HepG2 (cell line): ENCODE measurements around the gene RTN4RL2. TPM values are rescaled to one million over a fixed set of nuclear protein-coding genes. Genes with fewer than 3 reads are reported as not detected.

Experiments
- ATAC-seq: fragments of 200-7000 bp; cut with Tn5 transposase; 3 replicates; pipeline ENCODE4 v1.9.1; 2020; ENCODE audit warnings: mild to moderate bottlenecking, moderate library complexity
- BruUV-seq: library from RNA; stranded (reverse); fragments of 400-500 nt; replicated peaks from 2 replicates; lab custom pipeline; 2021; lab: Mats Ljungman, UMichigan
- CTCF ChIA-PET: fragments of 300-600 bp; formaldehyde crosslinking; extraction: SDS; loops from one replicate; lab custom pipeline; 2021; ENCODE audit warnings: low total read pairs, inconsistent platforms, low intra/inter-chr PET ratio; lab: Yijun Ruan, JAX
- POLR2A ChIA-PET: fragments of 350-600 bp; sonication (Branson Sonifier 250); formaldehyde crosslinking; loops from one replicate; lab custom pipeline; 2020; ENCODE audit warnings: antibody characterized with exemption, inconsistent platforms; lab: Yijun Ruan, JAX
- DNase-seq: peaks from one replicate; pipeline ENCODE4 v3.0.0-alpha.2; 2015; ENCODE audit warnings: low spot score
- FAIRE-seq: peaks from 3 replicates; lab custom pipeline; 2011; peaks lifted over from hg19 to GRCh38; lab: Jason Lieb, UNC
- H2AFZ ChIP-seq: one replicate; pipeline ENCODE4 v1.6.1; 2011; ENCODE audit warnings: low read length, inconsistent platforms
- H3K27ac ChIP-seq: fragments of 300-600 bp; 3 replicates; pipeline ENCODE4 v1.8.0; 2011; ENCODE audit warnings: mixed run types, mild to moderate bottlenecking, mixed read lengths, low read length, inconsistent platforms; ENCODE audit not compliant: insufficient read depth; ENCODE audit errors: extremely low read length
- H3K27me3 ChIP-seq, 2 experiments: fragments of 200-600 bp in 1 of 2; 2 replicates in 1 of 2; 3 replicates in 1 of 2; pipeline versions ENCODE4 v1.6.0 to v1.8.0; 2011; ENCODE audit warnings: low read length in 2 of 2, mild to moderate bottlenecking in 2 of 2, moderate library complexity in 2 of 2, inconsistent platforms in 1 of 2; ENCODE audit not compliant: insufficient read depth in 2 of 2, control insufficient read depth in 1 of 2
- H3K36me3 ChIP-seq, 2 experiments: fragments of 200-600 bp in 1 of 2; replicated peaks in 1 of 2; 2 replicates in 1 of 2; 3 replicates in 1 of 2; pipeline versions ENCODE4 v1.5.1 to v1.8.0; 2011; ENCODE audit warnings: low read length in 2 of 2, inconsistent platforms in 1 of 2; ENCODE audit not compliant: insufficient read depth in 2 of 2, control insufficient read depth in 1 of 2
- H3K4me1 ChIP-seq: 2 replicates; pipeline ENCODE4 v1.5.1; 2012; ENCODE audit warnings: low read length, inconsistent platforms; ENCODE audit not compliant: insufficient read depth
- H3K4me2 ChIP-seq: 2 replicates; pipeline ENCODE4 v1.6.0; 2011; ENCODE audit warnings: low read depth, low read length, inconsistent platforms
- H3K4me3 ChIP-seq, 3 experiments: fragments of 200-600 bp in 1 of 3; sonication (generic), shearing (Covaris generic) in 1 of 3; replicated peaks in 1 of 3; 2 replicates each; pipeline ENCODE4 v1.5.1; 2011 to 2016; ENCODE audit warnings: low read length in 3 of 3, inconsistent platforms in 2 of 3, low read depth in 2 of 3, mild to moderate bottlenecking in 2 of 3, control low read depth in 1 of 3, mixed read lengths in 1 of 3; ENCODE audit not compliant: insufficient read depth in 1 of 3
- H3K79me2 ChIP-seq: one replicate; pipeline ENCODE4 v1.6.1; 2011; ENCODE audit warnings: low read length, inconsistent platforms; ENCODE audit not compliant: insufficient read depth
- H3K9ac ChIP-seq: 2 replicates; pipeline ENCODE4 v1.6.0; 2011; ENCODE audit warnings: mild to moderate bottlenecking, low read depth, low read length, inconsistent platforms; ENCODE audit not compliant: insufficient read depth
- H3K9me3 ChIP-seq: 2 replicates; pipeline ENCODE4 v1.5.1; 2012; ENCODE audit warnings: mild to moderate bottlenecking, low read length
- H4K20me1 ChIP-seq: 2 replicates; pipeline ENCODE4 v1.6.0; 2011; ENCODE audit warnings: inconsistent platforms, mild to moderate bottlenecking, low read length, moderate library complexity; ENCODE audit not compliant: insufficient read depth
- ARNTL ChIP-seq: sonication (generic); formaldehyde crosslinking; IDR thresholded peaks from 2 replicates; pipeline ENCODE4 v1.4.0; 2020; ENCODE audit warnings: mild to moderate bottlenecking, missing genetic modification reagents
- CBFB ChIP-seq: sonication (generic); formaldehyde crosslinking; IDR thresholded peaks from 2 replicates; pipeline ENCODE4 v1.4.0; 2020; ENCODE audit warnings: missing genetic modification reagents
- CHCHD3 ChIP-seq: sonication (generic); formaldehyde crosslinking; IDR thresholded peaks from 2 replicates; pipeline ENCODE4 v1.8.0; 2022; ENCODE audit warnings: mild to moderate bottlenecking, missing genetic modification reagents, moderate library complexity
- FOSL2 ChIP-seq: sonication (generic); formaldehyde crosslinking; IDR thresholded peaks from 2 replicates; pipeline ENCODE4 v1.4.0; 2020; ENCODE audit warnings: missing genetic modification reagents
- GABPA ChIP-seq, 2 experiments: IDR thresholded peaks; 2 replicates each; pipeline ENCODE4 v1.6.1; 2011 to 2016; ENCODE audit warnings: low read depth in 2 of 2, low read length in 1 of 2, missing biosample characterization in 1 of 2, missing genetic modification characterization in 1 of 2
- GTF2F1 ChIP-seq: fragments of 150-350 bp; IDR thresholded peaks from 2 replicates; pipeline ENCODE4 v1.6.1; 2014; ENCODE audit warnings: low read length
- MAFF ChIP-seq: IDR thresholded peaks from 2 replicates; pipeline ENCODE4 v1.6.1; 2011; ENCODE audit warnings: low read depth, low read length, improper control_type of control experiment
- MTA3 ChIP-seq: sonication (generic); formaldehyde crosslinking; IDR thresholded peaks from 2 replicates; pipeline ENCODE4 v1.4.0; 2020; ENCODE audit warnings: missing genetic modification reagents
- TGIF2 ChIP-seq: IDR thresholded peaks from 2 replicates; pipeline ENCODE4 v1.6.1; 2016; ENCODE audit warnings: control low read depth, missing compliant biosample characterization
- ZC3H4 ChIP-seq: sonication (generic); formaldehyde crosslinking; IDR thresholded peaks from 2 replicates; pipeline ENCODE4 v1.4.0; 2020; ENCODE audit warnings: missing genetic modification reagents, borderline replicate concordance
- ZMYM2 ChIP-seq: sonication (generic); formaldehyde crosslinking; IDR thresholded peaks from 2 replicates; pipeline ENCODE4 v1.8.0; 2022; ENCODE audit warnings: mild to moderate bottlenecking, missing genetic modification reagents
- ZNF282 ChIP-seq: fragments of 450-650 bp; IDR thresholded peaks from 2 replicates; pipeline ENCODE4 v1.6.1; 2018; ENCODE audit not compliant: partially characterized antibody
- ZNF33A ChIP-seq: sonication (generic); formaldehyde crosslinking; IDR thresholded peaks from 2 replicates; pipeline ENCODE4 v1.5.1; 2020; ENCODE audit warnings: missing genetic modification reagents, mild to moderate bottlenecking, moderate library complexity, borderline replicate concordance
- ZNF44 ChIP-seq: sonication (generic); formaldehyde crosslinking; IDR thresholded peaks from 2 replicates; pipeline ENCODE4 v1.5.1; 2020; ENCODE audit warnings: mild to moderate bottlenecking, missing genetic modification reagents
- ZNF562 ChIP-seq: sonication (generic); formaldehyde crosslinking; IDR thresholded peaks from 2 replicates; pipeline ENCODE4 v1.8.0; 2022; ENCODE audit warnings: missing genetic modification reagents, borderline replicate concordance
- ZNF672 ChIP-seq: sonication (generic); formaldehyde crosslinking; IDR thresholded peaks from 2 replicates; pipeline ENCODE4 v1.8.1; 2022; ENCODE audit warnings: missing genetic modification reagents
- ZNF747 ChIP-seq: sonication (generic); formaldehyde crosslinking; IDR thresholded peaks from 2 replicates; pipeline ENCODE4 v1.8.1; 2023; ENCODE audit warnings: missing genetic modification reagents, mild to moderate bottlenecking, borderline replicate concordance
- in situ Hi-C: cut with HindIII; loops from 2 replicates; pipeline ENCODE4 v1.10.0; 2017; ENCODE audit warnings: low pct_unique_long_range_greater_than_20kb; ENCODE audit not compliant: extremely low pct_ligation_motif_present
- intact Hi-C: fragments of 100-400 bp; cut with micrococcal nuclease; formaldehyde crosslinking; loops from one replicate; pipeline ENCODE4 v1.10.0; 2022; ENCODE audit not compliant: unreplicated experiment
- polyA plus RNA-seq, 8 experiments: library from polyadenylated mRNA; depleted of rRNA in 3 of 8; stranded (reverse) in 7 of 8; unstranded in 1 of 8; fragments of >200 nt; fragmentation: Illumina TruSeq in 4 of 8; extraction: Trizol in 4 of 8; gene quantifications; 2 replicates each; pipeline versions ENCODE4 v1.2.1 to v1.2.3, GENCODE V29; 2011 to 2016; ENCODE audit warnings: low read depth in 4 of 8, missing spikeins in 1 of 8, mixed read lengths in 1 of 8; ENCODE audit not compliant: insufficient read depth in 1 of 8
- total RNA-seq, 5 experiments: library from RNA; depleted of rRNA; stranded (reverse); fragments of >200 nt; fragmentation: Illumina TruSeq; extraction: Trizol; gene quantifications; 2 replicates each; pipeline ENCODE4 v1.2.3, GENCODE V29; 2016; ENCODE audit warnings: low read depth in 1 of 5
- TF ChIP-seq, protein P1 (sequence below): sonication (generic); formaldehyde crosslinking; conservative IDR thresholded peaks from 2 replicates; pipeline ENCODE4 v1.8.0; 2022; ENCODE audit warnings: missing genetic modification reagents

RTN4RL2 gene
- total and polyA plus RNA-seq, 2 of the 13 experiments (the other 11 are each of a cell fraction or from before 2014, with no cell fraction given): 1.3 to 4.3 TPM

DNA sequence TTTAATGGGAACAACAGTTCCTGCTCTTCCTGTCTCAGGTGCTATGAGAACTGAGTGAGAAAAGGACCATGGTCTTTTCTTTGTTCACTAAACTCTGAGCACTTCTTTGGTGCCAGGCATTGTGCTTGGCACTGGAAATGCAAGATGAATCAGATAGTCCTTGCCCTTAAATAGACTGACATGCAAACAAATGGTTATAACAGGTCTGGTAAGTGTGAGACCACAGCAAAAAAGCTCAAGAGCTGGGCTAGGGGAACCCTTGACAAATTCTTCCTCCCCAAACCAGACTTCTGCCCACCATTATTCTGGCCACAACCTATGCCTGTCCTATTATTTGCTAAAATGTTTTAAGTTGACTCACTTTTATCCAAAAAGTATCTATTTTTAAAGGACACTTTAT, 38.5 kb upstream of the RTN4RL2 start:
- peaks cover 31% of the 10 kb centered on the region for H3K4me1 ChIP-seq
- H3K36me3 ChIP-seq: no peaks in the 10 kb centered on the region
- no peak overlapping the region for H3K4me3 ChIP-seq
- no peak overlapping the region for H2AFZ ChIP-seq
- H3K79me2 ChIP-seq: no peaks in the 10 kb centered on the region
- DNase-seq (no peak), ATAC-seq (no peak), FAIRE-seq (no peak)
- H3K27me3 ChIP-seq: peaks cover 0 to 5% of the 10 kb centered on the region in 2 experiments; a peak in 2 of 5 replicates
- H3K9me3 ChIP-seq: no peaks in the 10 kb centered on the region
- no peaks in the 10 kb centered on the region for H4K20me1 ChIP-seq
- TF ChIP-seq CHCHD3 (CRISPR knock-in tag): no peak
- no peak for TF ChIP-seq ZNF747 (CRISPR knock-in tag)
- no peak for TF ChIP-seq GTF2F1
- TF ChIP-seq ARNTL (CRISPR knock-in tag): no peak
- no peak for TF ChIP-seq ZNF562 (CRISPR knock-in tag)
- TF ChIP-seq ZMYM2 (CRISPR knock-in tag): no peak
- TF ChIP-seq MAFF: no peak
- no peak for TF ChIP-seq ZNF672
- no peak for TF ChIP-seq ZNF33A (CRISPR knock-in tag)
- no peak for TF ChIP-seq MTA3
- TF ChIP-seq ZNF282: no peak
- TF ChIP-seq TGIF2 (CRISPR knock-in tag): no peak
- TF ChIP-seq GABPA (IDR thresholded peaks at IDR 0.05; ENCODE audit: low read depth, low read length): no peak
- no peak for TF ChIP-seq GABPA (CRISPR knock-in tag; IDR thresholded peaks at IDR 0.05; ENCODE audit: low read depth)
- TF ChIP-seq ZNF44 (CRISPR knock-in tag): no peak
- no peak for TF ChIP-seq CBFB (CRISPR knock-in tag)
- no peak for TF ChIP-seq ZC3H4 (CRISPR knock-in tag)
- no peak for TF ChIP-seq FOSL2 (CRISPR knock-in tag)
- TF ChIP-seq, protein P1, sequence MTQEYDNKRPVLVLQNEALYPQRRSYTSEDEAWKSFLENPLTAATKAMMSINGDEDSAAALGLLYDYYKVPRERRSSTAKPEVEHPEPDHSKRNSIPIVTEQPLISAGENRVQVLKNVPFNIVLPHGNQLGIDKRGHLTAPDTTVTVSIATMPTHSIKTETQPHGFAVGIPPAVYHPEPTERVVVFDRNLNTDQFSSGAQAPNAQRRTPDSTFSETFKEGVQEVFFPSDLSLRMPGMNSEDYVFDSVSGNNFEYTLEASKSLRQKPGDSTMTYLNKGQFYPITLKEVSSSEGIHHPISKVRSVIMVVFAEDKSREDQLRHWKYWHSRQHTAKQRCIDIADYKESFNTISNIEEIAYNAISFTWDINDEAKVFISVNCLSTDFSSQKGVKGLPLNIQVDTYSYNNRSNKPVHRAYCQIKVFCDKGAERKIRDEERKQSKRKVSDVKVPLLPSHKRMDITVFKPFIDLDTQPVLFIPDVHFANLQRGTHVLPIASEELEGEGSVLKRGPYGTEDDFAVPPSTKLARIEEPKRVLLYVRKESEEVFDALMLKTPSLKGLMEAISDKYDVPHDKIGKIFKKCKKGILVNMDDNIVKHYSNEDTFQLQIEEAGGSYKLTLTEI: no peak
- no peak overlapping the region for H3K9ac ChIP-seq
- no peak overlapping the region for H3K27ac ChIP-seq
- CTCF ChIA-PET: no interaction called here
- no peak overlapping the region for H3K4me2 ChIP-seq
- no TSS peak for BruUV-seq
- in situ Hi-C loops: no loop called here
- intact Hi-C loops: no loop called here
- POLR2A ChIA-PET: no interaction called here
